Naive B cell (primary cell): ENCODE data around the gene FBXO45. TPM values are rescaled to one million over a fixed set of nuclear protein-coding genes. Genes with fewer than 3 reads are reported as not detected.
"Not testable (repeated sequence)": the region's sequence is repeated elsewhere in the genome, so short reads cannot be mapped to it uniquely, and the experiment has no call there.

Experiments
- ATAC-seq, 2 donors: fragments of 150-1000 bp; cut with Tn5 transposase; 2 replicates each; pipeline ENCODE4 v1.10.0; 2021; ENCODE audit warnings: low read depth in 2 of 2, mild to moderate bottlenecking in 2 of 2, moderate library complexity in 2 of 2
- DNase-seq: peaks from one replicate; pipeline ENCODE4 v3.0.0; 2022
- H3K27ac Mint-ChIP-seq, 6 donors: one replicate each; pipeline ENCODE4 v1.8.0; 2020 to 2022; ENCODE audit warnings: mild to moderate bottlenecking in 6 of 6, mixed read lengths in 6 of 6, moderate library complexity in 5 of 6, inconsistent platforms in 2 of 6
- H3K27me3 Mint-ChIP-seq, 3 donors: one replicate each; pipeline ENCODE4 v1.8.0; 2021 to 2022; ENCODE audit warnings: mixed read lengths in 3 of 3, mild to moderate bottlenecking in 1 of 3
- H3K36me3 Mint-ChIP-seq, 2 donors: one replicate each; pipeline ENCODE4 v1.8.0; 2020 to 2022; ENCODE audit warnings: mixed read lengths in 2 of 2, inconsistent platforms in 1 of 2, mild to moderate bottlenecking in 1 of 2
- H3K4me1 Mint-ChIP-seq, 3 donors: one replicate each; pipeline ENCODE4 v1.8.0; 2020 to 2022; ENCODE audit warnings: mixed read lengths in 3 of 3, inconsistent platforms in 1 of 3, mild to moderate bottlenecking in 1 of 3, moderate library complexity in 1 of 3
- H3K4me3 Mint-ChIP-seq, 8 donors: one replicate each; pipeline ENCODE4 v1.8.0; 2020 to 2022; ENCODE audit warnings: mild to moderate bottlenecking in 8 of 8, mixed read lengths in 8 of 8, moderate library complexity in 8 of 8, inconsistent platforms in 2 of 8
- H3K9me3 Mint-ChIP-seq, 7 donors: one replicate each; pipeline ENCODE4 v1.8.0; 2020 to 2022; ENCODE audit warnings: mixed read lengths in 7 of 7, mild to moderate bottlenecking in 5 of 7, inconsistent platforms in 2 of 7, moderate library complexity in 1 of 7
- polyA plus RNA-seq, 6 donors: library from polyadenylated mRNA; unstranded; fragments of 300-500 nt; fragmentation: Illumina TruSeq; gene quantifications; one replicate each; pipeline ENCODE4 v1.2.3, GENCODE V29; 2021; ENCODE audit warnings: low read depth in 6 of 6

The FBXO45 gene
- polyA plus RNA-seq, 6 donors from 2014 or later: 2.5 to 4.1 (median 2.8) TPM

- H3K27me3 Mint-ChIP-seq: no peaks in the 10 kb centered on the region
- peak overlapping the region in 5 of 6 donors; percentile 66 to 96 (median 88) for H3K27ac Mint-ChIP-seq
- H3K9me3 Mint-ChIP-seq: peaks cover 0 to 2% (median 0%) of the 10 kb centered on the region in 7 donors
- H3K4me1 Mint-ChIP-seq: peaks cover 16 to 17% (median 16%) of the 10 kb centered on the region in 3 donors
- peak overlapping the region in 7 of 8 donors; percentile 46 to 77 (median 61) for H3K4me3 Mint-ChIP-seq
- DNase-seq (peak; percentile 90), ATAC-seq (peak; percentile 87 to 93)
- no peaks in the 10 kb centered on the region for H3K36me3 Mint-ChIP-seq
Observed at GRCh38 chr3:196609343-196609775, 40.9 kb downstream of the FBXO45 start.

GRCh38 chr3:196609805-196610515 is 41.5 kb downstream of the FBXO45 start:
- Mint-ChIP-seq H3K36me3 (no peaks in the 10 kb centered on the region), H3K27ac (peak overlapping the region in 5 of 6 donors; percentile 60 to 96 (median 88)), H3K4me1 (peaks cover 12 to 17% (median 14%) of the 10 kb centered on the region in 3 donors), H3K27me3 (no peaks in the 10 kb centered on the region), H3K9me3 (peaks cover 0 to 2% (median 0%) of the 10 kb centered on the region in 7 donors), H3K4me3 (peak overlapping the region in 7 of 8 donors; percentile 21 to 77 (median 61))
- no peak for DNase-seq
- ATAC-seq: no peak

- ATAC-seq (no peak), DNase-seq (no peak)
- peak overlapping the region in 4 of 6 donors; percentile 11 to 89 (median 54) for H3K27ac Mint-ChIP-seq
- H3K27me3 Mint-ChIP-seq: no peaks in the 10 kb centered on the region
- peaks cover 12 to 17% (median 14%) of the 10 kb centered on the region in 3 donors for H3K4me1 Mint-ChIP-seq
- no peaks in the 10 kb centered on the region for H3K36me3 Mint-ChIP-seq
- peaks cover 0 to 2% (median 0%) of the 10 kb centered on the region in 7 donors for H3K9me3 Mint-ChIP-seq
- H3K4me3 Mint-ChIP-seq: no peak overlapping the region
Observed at GRCh38 chr3:196611761-196612483, 43.5 kb downstream of the FBXO45 start.

GRCh38 chr3:196615234-196615633 is 46.8 kb downstream of the FBXO45 start:
- not testable (repeated sequence) for DNase-seq, H3K9me3 Mint-ChIP-seq, H3K36me3 Mint-ChIP-seq, H3K4me1 Mint-ChIP-seq, H3K27me3 Mint-ChIP-seq, H3K4me3 Mint-ChIP-seq, H3K27ac Mint-ChIP-seq, ATAC-seq

GRCh38 chr3:196617256-196617655 is 48.8 kb downstream of the FBXO45 start:
- Mint-ChIP-seq H3K27me3 (no peaks in the 10 kb centered on the region), H3K4me1 (peaks cover 0 to 3% (median 0%) of the 10 kb centered on the region in 3 donors), H3K4me3 (no peak overlapping the region), H3K27ac (peak overlapping the region in 2 of 6 donors; percentile 28 to 36), H3K36me3 (no peaks in the 10 kb centered on the region), H3K9me3 (no peaks in the 10 kb centered on the region)
- DNase-seq: no peak
- ATAC-seq: no peak

- no peaks in the 10 kb centered on the region for H3K9me3 Mint-ChIP-seq
- H3K4me3 Mint-ChIP-seq: no peak overlapping the region
- ATAC-seq: no peak
- peak overlapping the region in 2 of 6 donors; percentile 9 to 27 for H3K27ac Mint-ChIP-seq
- no peaks in the 10 kb centered on the region for H3K36me3 Mint-ChIP-seq
- no peaks in the 10 kb centered on the region for H3K27me3 Mint-ChIP-seq
- H3K4me1 Mint-ChIP-seq: peaks cover 1 to 3% (median 2%) of the 10 kb centered on the region in 3 donors
- no peak for DNase-seq
Observed at GRCh38 chr3:196619223-196619622, 50.8 kb downstream of the FBXO45 start.

GRCh38 chr3:196619627-196620026 is 51.2 kb downstream of the FBXO45 start:
- not testable (repeated sequence) for H3K4me3 Mint-ChIP-seq, ATAC-seq, DNase-seq, H3K36me3 Mint-ChIP-seq, H3K27me3 Mint-ChIP-seq, H3K4me1 Mint-ChIP-seq, H3K9me3 Mint-ChIP-seq
- H3K27ac Mint-ChIP-seq: peak overlapping the region in 1 of 6 donors; percentile 60

- Mint-ChIP-seq H3K27me3 (no peaks in the 10 kb centered on the region), H3K4me3 (no peak overlapping the region), H3K36me3 (no peaks in the 10 kb centered on the region), H3K4me1 (peaks cover 9 to 12% (median 11%) of the 10 kb centered on the region in 3 donors), H3K27ac (peak overlapping the region in 2 of 6 donors; percentile 54 to 60), H3K9me3 (no peaks in the 10 kb centered on the region)
- ATAC-seq (no peak), DNase-seq (no peak)
Observed at GRCh38 chr3:196620161-196620604, 51.7 kb downstream of the FBXO45 start.

GRCh38 chr3:196620684-196621083 is 52.2 kb downstream of the FBXO45 start:
- no peak for ATAC-seq
- Mint-ChIP-seq H3K4me3 (no peak overlapping the region), H3K27ac (peak overlapping the region in 3 of 6 donors; percentile 48 to 82 (median 60)), H3K27me3 (no peaks in the 10 kb centered on the region), H3K36me3 (no peaks in the 10 kb centered on the region), H3K9me3 (no peaks in the 10 kb centered on the region), H3K4me1 (peaks cover 12 to 14% (median 13%) of the 10 kb centered on the region in 3 donors)
- DNase-seq: no peak

GRCh38 chr3:196621611-196622010 is 53.2 kb downstream of the FBXO45 start:
- H3K27me3 Mint-ChIP-seq: no peaks in the 10 kb centered on the region
- H3K9me3 Mint-ChIP-seq: no peaks in the 10 kb centered on the region
- H3K4me3 Mint-ChIP-seq: no peak overlapping the region
- no peak for ATAC-seq
- H3K4me1 Mint-ChIP-seq: peaks cover 12 to 14% (median 13%) of the 10 kb centered on the region in 3 donors
- H3K36me3 Mint-ChIP-seq: no peaks in the 10 kb centered on the region
- H3K27ac Mint-ChIP-seq: peak overlapping the region in 2 of 6 donors; percentile 29 to 56
- DNase-seq: no peak

- peak overlapping the region; percentile 26 to 89 (median 86) for H3K4me3 Mint-ChIP-seq
- H3K9me3 Mint-ChIP-seq: no peaks in the 10 kb centered on the region
- H3K27ac Mint-ChIP-seq: peak overlapping the region; percentile 69 to 96 (median 84)
- H3K4me1 Mint-ChIP-seq: peaks cover 12 to 14% (median 13%) of the 10 kb centered on the region in 3 donors
- no peaks in the 10 kb centered on the region for H3K27me3 Mint-ChIP-seq
- H3K36me3 Mint-ChIP-seq: no peaks in the 10 kb centered on the region
- DNase-seq (peak; percentile 73), ATAC-seq (peak; percentile 98)
Observed at GRCh38 chr3:196624067-196624790, 55.8 kb downstream of the FBXO45 start.

- Mint-ChIP-seq H3K4me1 (peaks cover 12 to 21% (median 16%) of the 10 kb centered on the region in 3 donors), H3K9me3 (no peaks in the 10 kb centered on the region), H3K36me3 (no peaks in the 10 kb centered on the region), H3K4me3 (peak overlapping the region in 7 of 8 donors; percentile 26 to 89 (median 85)), H3K27me3 (no peaks in the 10 kb centered on the region), H3K27ac (peak overlapping the region; percentile 64 to 93 (median 78))
- ATAC-seq: no peak
- no peak for DNase-seq
Observed at GRCh38 chr3:196624907-196625306, 56.4 kb downstream of the FBXO45 start.

- peak overlapping the region in 5 of 8 donors; percentile 63 to 86 (median 67) for H3K4me3 Mint-ChIP-seq
- peaks cover 12 to 22% (median 20%) of the 10 kb centered on the region in 3 donors for H3K4me1 Mint-ChIP-seq
- H3K27me3 Mint-ChIP-seq: no peaks in the 10 kb centered on the region
- no peaks in the 10 kb centered on the region for H3K9me3 Mint-ChIP-seq
- no peak for DNase-seq
- H3K36me3 Mint-ChIP-seq: no peaks in the 10 kb centered on the region
- peak overlapping the region; percentile 9 to 89 (median 78) for H3K27ac Mint-ChIP-seq
- no peak for ATAC-seq
Observed at GRCh38 chr3:196625331-196625730, 56.9 kb downstream of the FBXO45 start.
